GM20000 (cell line): ENCODE data around the gene CELSR1.

Experiments used
- DNase-seq: peaks from one replicate; pipeline ENCODE4 v3.0.0; 2012; ENCODE audit warnings: low spot score
- TF ChIP-seq, protein P1 (sequence below): IDR thresholded peaks from 2 replicates; pipeline ENCODE4 v1.5.1; 2012; ENCODE audit warnings: mild to moderate bottlenecking, control low read depth; ENCODE audit errors: extremely low read depth, missing control alignments

Gene CELSR1

GRCh38 chr22:46424496-46424895 is 112.9 kb downstream of the CELSR1 start:
- no peak for DNase-seq
- TF ChIP-seq, protein P1, sequence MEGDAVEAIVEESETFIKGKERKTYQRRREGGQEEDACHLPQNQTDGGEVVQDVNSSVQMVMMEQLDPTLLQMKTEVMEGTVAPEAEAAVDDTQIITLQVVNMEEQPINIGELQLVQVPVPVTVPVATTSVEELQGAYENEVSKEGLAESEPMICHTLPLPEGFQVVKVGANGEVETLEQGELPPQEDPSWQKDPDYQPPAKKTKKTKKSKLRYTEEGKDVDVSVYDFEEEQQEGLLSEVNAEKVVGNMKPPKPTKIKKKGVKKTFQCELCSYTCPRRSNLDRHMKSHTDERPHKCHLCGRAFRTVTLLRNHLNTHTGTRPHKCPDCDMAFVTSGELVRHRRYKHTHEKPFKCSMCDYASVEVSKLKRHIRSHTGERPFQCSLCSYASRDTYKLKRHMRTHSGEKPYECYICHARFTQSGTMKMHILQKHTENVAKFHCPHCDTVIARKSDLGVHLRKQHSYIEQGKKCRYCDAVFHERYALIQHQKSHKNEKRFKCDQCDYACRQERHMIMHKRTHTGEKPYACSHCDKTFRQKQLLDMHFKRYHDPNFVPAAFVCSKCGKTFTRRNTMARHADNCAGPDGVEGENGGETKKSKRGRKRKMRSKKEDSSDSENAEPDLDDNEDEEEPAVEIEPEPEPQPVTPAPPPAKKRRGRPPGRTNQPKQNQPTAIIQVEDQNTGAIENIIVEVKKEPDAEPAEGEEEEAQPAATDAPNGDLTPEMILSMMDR, result no peak

GRCh38 chr22:46422896-46423295 is 114.5 kb downstream of the CELSR1 start:
- no peak for DNase-seq
- TF ChIP-seq, protein P1, result no peak

- TF ChIP-seq, protein P1, result no peak
- peak; percentile 42 for DNase-seq
Observed at GRCh38 chr22:46421267-46421666, 116.2 kb downstream of the CELSR1 start.

DNA sequence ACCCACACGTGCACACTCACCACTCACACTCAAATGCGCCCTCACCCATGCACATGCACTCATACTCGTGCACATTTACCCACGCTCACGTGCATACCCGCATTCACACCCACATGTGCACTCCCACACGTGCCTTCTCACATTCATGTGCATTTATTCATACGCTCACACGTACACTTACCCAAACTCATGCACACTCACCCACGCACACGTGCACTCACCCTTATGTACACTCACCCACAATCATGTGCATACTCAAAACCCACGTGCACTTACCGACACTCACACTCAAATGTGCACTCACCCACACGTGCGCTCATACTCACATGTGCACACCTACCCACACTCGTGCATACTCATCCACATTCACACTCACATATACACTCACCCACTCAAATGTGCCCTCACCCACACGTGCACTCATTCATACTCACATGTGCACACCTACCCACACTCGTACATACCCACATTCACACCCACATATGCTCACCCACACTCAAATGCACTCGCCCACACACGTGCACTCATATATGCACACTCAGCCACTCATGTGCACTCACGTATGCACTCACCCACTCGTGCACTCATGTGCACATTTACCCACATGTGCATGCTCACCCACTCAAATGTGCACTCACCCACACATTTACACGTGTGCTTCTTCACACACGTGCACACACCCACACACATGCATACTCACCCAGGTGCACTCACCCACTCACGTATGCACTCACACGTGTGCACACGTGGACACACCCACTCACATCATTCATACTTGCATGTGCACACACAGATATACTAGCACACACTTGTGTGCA is 117.5 kb downstream of the CELSR1 start:
- TF ChIP-seq, protein P1, result no peak
- DNase-seq, result no peak

DNA sequence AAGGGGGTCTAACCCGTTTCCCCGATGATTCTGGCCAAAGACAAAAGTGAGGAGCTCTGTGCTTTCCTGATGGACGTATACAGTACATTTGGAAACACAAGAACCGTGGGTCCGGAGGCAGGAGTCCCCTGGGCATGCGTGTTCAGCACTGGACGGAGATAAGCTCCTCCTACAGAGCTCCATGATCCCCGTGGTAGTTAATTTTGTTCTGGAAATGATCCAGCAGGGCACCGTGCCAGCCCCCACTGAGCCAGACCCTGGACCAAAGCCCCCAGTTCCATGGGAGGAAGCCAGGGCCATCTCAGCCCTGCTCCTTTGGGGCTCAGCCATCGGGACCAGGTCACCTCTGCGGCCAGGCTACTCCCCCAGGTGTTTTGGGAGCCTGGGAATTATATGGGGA is 118.6 kb downstream of the CELSR1 start:
- no peak for DNase-seq
- TF ChIP-seq, protein P1, result no peak

- DNase-seq, result no peak
- TF ChIP-seq, protein P1, result no peak
Observed at GRCh38 chr22:46417769-46418168, 119.7 kb downstream of the CELSR1 start.

DNA sequence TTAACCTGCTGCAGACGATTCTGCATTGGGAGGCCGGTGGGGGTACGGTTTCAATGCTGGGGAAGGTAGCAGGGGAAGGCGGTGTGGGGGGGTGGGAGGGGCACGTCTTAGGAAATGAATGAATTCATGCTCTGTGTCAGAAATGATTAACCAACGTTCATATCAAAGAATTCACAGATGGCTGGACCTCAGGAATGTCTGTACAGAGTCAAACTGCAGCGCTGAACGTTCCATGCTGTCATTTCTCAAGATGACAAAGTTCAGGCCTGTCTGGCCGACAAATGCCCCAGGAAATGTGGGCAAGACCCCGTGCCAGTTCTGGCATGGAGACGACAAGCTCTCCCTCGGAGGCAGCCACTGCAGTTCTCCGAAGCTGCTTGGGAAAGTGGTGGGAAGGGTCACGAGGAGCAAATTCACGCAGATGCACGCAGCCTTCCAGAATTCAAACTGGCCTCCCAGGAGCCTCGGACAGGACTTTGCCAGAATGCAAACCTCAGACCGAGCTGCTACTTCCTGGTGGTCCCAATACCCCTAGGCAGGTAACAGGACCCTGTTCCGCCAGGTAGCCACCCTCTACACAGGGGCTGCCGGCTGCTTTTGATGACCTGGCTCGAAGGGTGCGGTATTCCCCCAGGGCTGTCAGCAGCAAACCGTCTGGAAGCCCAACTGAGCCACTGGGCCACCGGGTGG is 120.4 kb downstream of the CELSR1 start:
- TF ChIP-seq, protein P1, result no peak
- DNase-seq, result no peak
